NCI-H1105 (cell line): ENCODE data around the gene KRR1.

Experiments
- DNase-seq: peaks from one replicate; lab custom pipeline; 2025; lab: John Stamatoyannopoulos, UW

The KRR1 gene

DNA sequence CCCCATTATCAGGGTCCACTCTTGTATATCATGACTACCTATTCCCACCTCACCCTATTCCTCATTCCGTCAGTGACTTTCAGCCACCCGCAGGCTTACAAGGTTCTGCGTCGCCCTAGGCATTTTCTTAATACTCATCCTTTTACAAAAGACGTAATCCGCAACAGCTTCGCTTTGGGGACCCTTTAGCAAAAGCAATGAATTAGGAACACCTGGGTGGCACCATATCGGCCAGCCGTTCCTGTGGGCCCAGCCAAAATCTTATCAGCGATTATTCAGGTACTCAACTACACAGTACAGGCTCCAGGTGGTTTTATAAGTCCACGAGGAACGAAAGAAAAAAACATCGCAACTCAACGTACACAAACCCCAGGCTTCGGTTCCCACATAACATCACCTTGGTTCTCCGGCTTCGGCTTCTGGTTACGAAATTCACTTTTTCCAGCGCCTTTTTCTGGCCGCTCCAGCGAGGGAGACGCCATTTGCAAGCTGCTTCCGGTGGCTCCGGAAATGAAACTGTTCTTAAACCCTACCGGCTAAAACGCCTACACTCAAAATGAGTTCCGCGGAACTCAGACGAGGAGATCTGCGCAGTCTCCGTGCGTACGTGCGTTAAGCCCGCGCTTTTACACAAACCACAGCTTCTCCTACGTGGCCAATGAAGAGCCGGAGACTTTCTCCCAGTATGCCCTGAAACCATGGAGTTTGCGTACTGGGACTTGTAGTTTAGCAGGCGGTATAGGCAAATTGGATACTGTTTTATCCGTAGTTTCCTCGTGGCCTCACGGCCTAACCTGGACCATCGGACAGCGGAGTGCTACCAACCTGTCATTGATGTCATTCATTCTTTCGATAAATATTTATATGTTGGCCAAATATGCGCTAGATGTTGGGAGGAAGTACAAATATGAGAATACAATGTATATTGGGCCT is at the start of gene KRR1:
Gene KRR1 (minus strand): TSS at position 494 of the 933 bp plus-strand sequence. CDS start 12 bp downstream, at position 482.
- DNase-seq: peak; percentile 96

- no peak for DNase-seq
Measured at GRCh38 chr12:75560167-75560566, 48.8 kb upstream of the KRR1 start.

DNA sequence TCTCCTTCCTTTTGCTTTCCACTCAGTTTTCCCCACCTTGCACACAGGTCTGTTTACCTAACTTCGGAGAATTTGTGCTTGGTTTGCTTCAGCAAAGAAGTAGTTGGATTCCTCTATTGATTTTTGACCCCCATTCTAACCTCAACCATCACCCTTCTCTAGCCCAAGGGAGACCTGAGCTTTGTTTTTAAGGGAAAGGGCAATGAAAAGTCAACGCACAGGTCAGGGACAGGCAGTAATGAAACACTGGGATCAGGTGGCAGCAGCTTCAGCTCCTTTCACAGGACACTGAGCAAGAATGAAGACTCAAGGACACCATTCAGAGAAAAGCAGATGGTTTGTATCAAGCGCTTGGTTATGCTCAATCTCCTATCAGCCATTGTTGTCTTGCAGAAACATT is 46.9 kb upstream of the KRR1 start:
- DNase-seq: no peak

DNA sequence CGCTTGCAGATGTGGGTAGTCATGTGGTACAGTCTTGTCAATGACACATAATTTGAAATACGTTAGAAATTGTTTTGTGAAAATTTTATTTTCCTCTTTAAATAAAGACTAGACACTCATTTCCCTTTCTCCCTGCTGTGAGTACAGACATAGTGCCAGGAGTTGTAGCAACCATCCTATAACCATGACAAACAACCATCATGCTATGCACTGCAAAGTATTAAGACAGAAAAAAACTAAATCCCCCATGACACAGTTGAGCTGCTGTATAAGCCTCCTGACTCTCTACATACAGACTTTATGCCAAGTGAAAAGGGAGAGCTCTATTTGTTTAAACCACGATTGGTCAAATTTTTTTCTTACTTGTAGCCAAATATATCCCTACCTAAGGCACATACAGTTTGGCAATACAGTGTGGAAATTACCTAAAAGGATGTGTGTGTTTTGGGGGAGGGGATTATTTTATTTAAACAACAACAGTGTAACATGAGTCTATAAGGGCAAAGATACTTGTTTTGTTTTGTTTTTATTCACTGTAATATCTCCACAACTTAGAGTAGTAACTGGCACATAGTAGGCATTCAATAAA is 45.0 kb upstream of the KRR1 start:
- no peak for DNase-seq

- no peak for DNase-seq
Measured at GRCh38 chr12:75554556-75554880, 43.1 kb upstream of the KRR1 start.

GRCh38 chr12:75553836-75554555 is 42.6 kb upstream of the KRR1 start:
- DNase-seq: no peak

GRCh38 chr12:75553398-75553797 is 42.0 kb upstream of the KRR1 start:
- no peak for DNase-seq

DNA sequence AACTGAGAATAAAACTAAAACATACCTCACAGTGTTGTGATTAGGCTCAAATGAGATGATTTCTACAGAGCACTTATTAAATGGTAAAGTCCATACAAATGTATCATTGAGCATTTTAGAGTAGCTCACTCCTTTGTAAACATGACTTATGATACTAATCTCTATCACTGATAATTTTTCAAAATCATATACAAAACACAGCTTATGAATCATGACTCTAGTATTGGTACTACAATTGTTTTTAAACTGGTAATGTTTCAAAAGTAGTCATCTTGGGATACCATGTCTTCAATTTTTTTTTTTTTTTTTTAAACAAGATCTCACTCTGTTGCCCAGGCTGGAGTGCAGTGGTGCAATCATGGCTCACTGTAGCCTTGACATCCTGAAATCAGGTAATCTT is 40.1 kb upstream of the KRR1 start:
- no peak for DNase-seq

DNA sequence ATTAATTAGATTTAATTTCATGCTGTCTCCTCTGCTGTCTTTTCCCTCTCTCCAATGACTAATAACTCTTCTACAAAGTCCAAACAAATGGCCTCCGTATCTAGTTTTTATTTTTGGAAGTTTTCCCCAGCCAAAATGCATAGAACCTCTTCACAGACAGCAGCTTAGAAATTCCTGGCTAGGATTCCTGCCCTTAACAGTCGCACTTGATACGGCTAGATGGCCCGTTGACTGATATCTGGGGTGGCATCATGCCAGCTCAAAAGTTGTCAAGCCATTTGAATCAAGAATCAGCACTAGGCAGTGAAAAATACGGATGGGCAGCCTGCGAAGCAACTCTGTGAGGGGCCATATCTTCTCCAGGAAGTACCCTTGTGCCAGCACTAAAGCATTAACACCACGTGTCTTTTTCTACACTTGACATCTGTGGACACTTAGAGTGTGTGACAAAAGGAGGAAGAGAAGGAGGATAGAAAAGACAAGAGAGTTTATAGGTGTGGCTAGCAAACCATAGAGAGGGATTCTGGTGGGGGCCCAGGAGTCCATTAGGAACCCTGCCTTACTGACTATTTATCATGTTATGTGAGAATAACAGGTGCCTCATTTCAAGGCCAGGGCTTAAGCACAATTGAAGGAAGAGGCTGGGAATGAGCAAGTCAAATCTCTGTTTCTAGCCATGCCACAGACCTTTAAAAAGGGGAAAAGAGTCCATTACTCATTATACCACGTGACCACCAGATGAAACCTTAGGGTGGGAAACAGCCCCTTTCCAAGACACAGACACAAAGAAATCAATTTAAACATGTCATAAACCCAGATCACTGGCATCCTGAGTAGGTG is 39.2 kb upstream of the KRR1 start:
- DNase-seq: peak; percentile 69

DNA sequence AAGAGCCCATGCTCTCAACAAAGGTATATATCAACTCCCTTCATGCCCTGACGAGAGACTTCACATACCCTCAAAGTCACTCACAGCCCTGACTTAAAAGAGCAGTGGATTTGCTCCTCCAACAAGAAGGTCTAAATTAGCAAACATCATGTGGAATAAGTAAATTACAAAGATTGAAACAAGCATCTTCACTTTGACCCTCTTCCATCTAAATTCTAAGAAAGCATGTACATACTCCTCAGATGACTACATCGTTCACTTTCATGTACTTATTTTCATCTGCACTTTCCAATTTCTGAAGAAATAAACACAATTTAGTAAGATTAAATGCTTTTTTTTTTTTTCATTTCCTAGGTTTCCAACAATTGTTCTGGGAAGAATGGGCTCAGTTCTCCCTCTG is 38.6 kb upstream of the KRR1 start:
- DNase-seq: no peak

- DNase-seq: no peak
Measured at GRCh38 chr12:75548879-75549278, 37.5 kb upstream of the KRR1 start.

- no peak for DNase-seq
Measured at GRCh38 chr12:75545636-75546035, 34.2 kb upstream of the KRR1 start.

DNA sequence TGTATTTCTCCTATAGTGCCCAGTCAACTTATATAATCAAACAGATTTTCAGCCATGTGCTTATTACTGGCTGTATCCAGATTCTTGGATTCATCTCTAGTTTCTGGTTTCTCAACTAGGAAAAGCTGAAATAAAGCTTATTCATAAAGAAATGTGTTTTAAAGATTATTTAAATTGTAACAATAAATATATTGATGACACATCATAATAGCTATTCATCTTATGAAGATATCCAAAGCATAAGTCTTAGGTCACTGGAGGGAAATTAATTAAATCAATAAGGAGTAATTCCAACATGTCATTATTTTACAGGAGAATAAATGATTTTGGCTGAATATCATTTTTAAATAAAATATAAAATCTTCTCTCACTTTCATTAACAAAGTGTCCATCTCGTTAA is 32.1 kb upstream of the KRR1 start:
- DNase-seq: no peak

DNA sequence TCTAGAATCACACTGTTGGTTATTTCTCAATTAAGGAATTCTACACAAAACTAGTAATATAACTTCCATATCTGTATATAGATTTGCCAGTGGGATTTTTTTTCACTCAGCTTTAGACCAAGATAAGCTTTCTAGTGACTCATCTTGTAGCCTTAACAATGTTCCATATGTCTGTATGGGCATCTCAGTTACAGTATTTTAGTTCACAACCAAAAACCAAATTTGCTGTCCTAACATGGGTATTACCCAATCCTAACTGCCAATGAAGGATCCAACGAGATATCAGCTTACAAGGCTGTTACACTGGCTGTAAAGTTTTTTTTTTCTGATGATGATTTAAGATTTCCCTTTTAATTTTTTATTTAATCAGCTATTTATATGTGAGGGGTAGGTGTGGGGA is 31.5 kb upstream of the KRR1 start:
- DNase-seq: no peak

GRCh38 chr12:75539889-75540288 is 28.5 kb upstream of the KRR1 start:
- DNase-seq: no peak

DNA sequence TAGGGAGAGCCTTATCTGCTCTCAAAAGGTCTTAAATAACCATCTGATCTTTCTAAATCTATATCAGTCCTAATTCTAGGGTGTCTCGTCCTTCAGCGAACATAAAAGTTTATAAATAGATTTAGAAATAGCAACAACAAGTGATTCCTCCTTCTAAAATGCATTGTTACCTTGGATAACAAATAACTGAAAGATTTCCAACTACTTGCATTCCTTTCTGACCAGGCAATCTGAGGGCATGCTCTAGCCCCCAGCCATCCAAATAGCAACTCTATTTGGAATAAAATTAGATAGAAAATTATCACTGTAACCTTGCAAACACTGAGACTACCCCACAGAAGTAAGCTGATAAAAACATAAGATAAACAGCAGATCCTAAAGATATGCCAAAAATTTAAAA is 21.8 kb upstream of the KRR1 start:
- no peak for DNase-seq

DNA sequence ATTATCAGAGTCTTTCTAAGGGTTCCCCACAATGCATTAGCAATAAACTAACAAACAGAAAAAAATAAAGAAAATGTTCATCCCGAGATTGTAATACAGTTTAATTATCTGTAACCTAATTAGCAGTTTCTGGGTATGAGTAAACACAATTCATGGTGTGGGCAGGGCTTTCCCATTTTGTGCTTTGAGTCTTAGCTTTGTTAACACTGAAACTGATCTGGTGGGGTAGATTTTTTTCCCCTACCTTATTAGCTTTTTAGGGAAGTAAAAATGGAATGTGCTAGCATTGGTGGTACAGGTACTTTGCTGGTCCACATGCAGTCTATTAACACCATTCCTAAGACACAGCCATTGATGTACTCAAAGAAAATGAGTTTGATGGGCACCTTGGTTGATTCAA is 18.4 kb upstream of the KRR1 start:
- no peak for DNase-seq

- no peak for DNase-seq
Measured at GRCh38 chr12:75529316-75529715, 17.9 kb upstream of the KRR1 start.

DNA sequence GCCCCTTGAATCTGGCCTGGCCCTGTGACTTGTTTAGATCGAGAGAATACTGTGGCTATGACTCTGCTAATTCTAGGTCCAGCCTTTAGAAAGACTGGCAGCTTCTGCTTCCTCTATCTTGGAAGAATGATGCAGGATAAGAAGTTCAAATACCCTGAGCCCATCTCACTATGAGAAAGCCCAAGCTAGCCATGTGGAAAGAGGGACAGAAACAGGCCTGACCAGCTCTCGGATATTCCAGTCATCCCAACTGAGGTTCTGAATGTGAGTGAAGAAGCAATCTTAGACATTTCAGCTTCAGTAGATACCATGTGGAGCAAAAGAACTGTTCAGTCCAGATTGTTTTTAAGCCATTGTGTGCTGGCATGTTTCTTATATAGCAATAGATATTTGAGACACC is 17.3 kb upstream of the KRR1 start:
- no peak for DNase-seq

DNA sequence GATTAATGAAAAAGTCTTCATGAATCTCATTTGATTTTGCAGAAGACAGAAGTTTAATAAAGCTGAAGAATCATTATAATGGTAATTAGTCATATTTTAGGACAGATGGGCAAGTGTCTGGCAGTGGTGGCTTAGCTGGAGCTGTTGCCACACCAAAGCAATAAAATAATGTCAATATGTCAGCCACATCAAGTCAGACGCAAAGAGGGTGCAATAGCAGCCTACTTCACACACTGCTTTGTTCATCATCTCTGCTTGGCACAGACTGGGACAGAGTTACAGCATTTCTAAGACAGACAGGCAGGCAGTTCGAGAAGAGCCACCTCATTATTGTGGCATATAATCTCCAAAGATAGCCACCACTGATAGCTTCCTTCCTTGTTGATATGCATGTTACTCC is 16.9 kb upstream of the KRR1 start:
- DNase-seq: no peak

- DNase-seq: peak; percentile 64
Measured at GRCh38 chr12:75526655-75527511, 15.5 kb upstream of the KRR1 start.
